Fibroblast of skin of back (primary cell): ENCODE measurements around the gene RIPPLY3. TPM values are rescaled to one million over a fixed set of nuclear protein-coding genes. Genes with fewer than 3 reads are reported as not detected.

Experiments used
- DNase-seq: peaks from one replicate; pipeline ENCODE4 v3.0.0-alpha.2; 2013
- polyA plus RNA-seq, 2 experiments: library from polyadenylated mRNA; unstranded; fragments of 120-200 nt; gene quantifications; one replicate each; pipeline ENCODE4 v1.2.1, GENCODE V29; 2013; ENCODE audit not compliant: insufficient read length in 2 of 2

The RIPPLY3 gene
- 0.20 TPM for polyA plus RNA-seq (2013, experiment 1 of 2; ENCODE audit: insufficient read length)
- 0.07 TPM for polyA plus RNA-seq (2013, experiment 2 of 2; ENCODE audit: insufficient read length)

DNA sequence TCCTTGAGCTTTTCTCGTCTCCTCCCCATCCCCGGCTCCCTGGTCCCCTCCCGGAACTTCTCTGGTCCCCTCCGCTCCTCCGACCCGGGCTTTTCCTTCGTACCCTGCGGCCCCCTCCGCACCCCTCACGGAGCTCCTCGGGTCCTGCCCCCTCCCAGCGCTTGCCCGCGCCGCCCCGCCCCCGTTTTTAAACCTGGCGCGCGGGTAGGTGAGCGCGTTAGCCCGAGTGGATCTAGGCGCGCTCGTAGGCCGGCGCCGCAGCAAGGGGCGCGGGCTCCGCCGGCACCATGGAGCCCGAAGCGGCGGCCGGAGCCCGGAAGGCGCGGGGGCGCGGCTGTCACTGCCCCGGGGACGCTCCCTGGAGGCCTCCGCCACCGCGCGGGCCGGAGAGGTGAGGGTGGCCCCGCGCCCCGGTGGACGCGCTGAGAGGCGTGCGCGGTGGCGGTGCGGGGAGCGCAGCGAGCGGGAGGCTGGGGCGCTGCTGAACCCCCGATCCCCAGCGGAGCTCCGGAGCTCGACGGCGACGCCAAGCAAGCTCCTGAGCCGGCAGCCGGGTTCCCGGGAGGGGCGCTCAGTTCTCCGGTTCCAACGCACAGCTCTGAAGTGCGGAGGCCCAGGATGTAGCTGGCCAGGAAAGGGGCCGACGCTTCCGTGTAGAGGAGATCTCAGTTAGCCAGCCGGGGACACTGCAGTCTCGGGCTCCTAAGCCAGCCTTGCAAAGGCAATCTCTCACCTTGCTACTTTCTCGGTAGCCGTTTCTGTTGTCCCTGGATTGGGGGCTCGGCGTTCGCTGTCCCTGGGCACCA is at the start of gene RIPPLY3:
RIPPLY3 (plus strand) TSS at position 217 of the 806 bp plus-strand sequence; CDS start at position 288, 71 bp downstream.
- DNase-seq: peak; percentile 38

DNA sequence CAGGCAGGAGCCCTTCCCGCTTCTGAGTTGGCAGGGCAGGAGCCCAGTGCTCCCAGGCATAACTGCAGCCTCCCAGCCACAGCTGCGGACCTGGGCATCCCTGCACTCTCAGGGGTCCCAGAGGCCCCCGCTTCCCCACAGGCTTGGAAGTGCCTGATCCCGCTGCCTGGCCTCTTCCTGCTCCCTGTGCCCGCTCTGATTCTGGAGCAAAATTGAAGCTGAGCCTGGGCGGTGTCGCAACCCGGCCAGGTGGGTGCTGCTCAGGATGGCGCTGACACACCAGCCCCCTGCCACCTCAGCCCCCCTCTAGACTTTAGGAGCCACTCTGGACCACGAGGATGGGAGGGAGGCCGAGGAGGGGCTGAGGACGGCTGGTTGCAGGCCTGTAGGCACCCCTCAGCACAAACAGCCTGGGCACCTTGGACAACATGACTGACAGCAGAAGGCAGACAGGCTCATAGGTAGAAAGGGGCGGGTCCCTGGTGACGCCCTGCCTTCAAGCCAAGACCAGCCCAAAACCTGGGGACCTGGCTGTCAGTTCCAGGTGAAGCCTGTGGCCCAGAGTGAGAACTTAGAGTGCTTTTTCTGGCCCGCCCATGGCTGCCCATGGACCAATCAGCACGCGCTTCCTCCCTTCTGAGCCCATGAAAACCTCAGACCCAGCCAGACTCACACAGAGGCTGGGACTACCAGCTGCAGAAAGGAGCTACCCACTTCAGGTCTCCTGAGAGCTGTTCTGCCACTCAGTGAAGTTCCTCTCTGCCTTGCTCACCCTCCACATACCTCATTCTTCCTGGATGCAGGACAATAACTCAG is 47.3 kb upstream of the RIPPLY3 start:
- DNase-seq: no peak

DNA sequence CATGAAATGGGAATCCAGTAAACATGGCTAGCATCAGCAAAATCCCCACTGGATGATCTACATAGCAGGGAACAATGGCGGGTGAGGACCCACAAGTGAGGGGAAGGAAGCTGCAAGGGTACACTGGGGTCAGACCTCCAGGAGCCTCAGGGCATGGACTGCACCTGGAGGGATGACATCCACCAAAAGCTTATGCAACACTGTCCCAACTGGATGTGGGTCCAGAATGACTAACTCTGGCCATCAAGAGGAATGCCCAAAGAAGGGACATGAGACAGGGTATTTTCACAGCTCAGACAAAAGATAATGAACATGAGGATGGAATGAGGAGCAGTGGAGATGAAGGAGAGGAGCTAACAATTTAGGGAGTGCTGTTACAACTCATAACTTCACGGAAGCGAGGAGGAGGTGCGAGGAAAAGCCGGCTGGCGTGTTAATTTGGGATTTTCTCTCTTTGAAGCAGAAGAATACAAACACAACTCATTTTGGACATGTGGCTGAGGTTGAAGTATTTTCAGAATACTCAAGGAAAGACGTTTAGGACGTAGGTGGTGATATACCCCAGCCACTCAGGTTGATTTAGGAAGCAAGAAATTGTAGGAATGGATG is 45.7 kb upstream of the RIPPLY3 start:
- DNase-seq: no peak

DNA sequence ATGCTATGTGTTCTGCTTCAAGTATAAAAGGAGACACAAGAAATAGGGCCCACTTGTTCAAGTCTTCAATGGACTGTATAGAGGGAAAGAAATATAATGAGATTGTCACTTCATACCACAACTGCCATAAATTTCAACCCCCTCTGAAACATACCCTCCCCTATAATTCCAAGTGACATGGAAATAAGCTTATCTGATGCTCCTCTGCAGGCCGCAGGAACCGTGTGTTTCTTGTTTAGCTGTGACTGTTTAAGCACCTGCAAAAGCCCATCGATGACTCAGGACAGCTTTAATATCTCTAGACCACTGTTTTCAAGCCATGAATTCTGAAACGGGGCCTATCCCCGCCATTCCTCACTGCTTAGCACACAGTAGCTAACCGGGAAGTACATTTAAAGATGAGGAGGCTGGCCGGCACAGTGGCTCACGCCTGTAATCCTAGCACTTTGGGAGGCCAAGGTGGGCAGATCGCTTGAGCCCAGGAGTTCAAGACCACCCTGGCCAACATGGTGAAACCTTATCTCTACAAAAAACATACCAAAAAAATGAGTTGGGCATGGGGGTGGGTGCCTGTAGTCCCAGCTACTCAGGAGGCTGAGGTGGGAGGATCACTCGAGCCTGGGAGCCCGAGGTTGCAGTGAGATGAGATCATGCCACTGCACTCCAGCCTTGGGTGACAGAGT is 44.3 kb upstream of the RIPPLY3 start:
- DNase-seq: no peak

GRCh38 chr21:36964398-36964797 is 42.1 kb upstream of the RIPPLY3 start:
- no peak for DNase-seq

- no peak for DNase-seq
Measured at GRCh38 chr21:36964827-36965719, 41.4 kb upstream of the RIPPLY3 start.

DNA sequence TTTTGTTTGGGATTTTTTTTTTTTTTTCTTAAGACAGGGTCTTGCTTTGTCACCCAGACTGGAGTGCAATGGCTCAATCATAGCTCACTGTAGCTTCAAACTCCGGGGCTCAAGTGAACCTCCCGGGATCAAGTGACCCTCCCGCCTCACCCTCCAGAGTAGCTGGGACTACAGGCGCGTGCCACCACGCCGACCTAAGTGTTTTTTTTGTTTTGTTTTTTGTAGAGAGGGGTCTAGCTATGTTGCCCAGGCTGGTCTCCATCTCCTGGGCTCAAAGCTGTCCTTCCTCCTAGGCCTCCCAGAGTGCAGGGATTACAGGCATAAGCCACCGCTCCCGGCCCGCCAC is 40.8 kb upstream of the RIPPLY3 start:
- no peak for DNase-seq

- peak; percentile 79 for DNase-seq
Measured at GRCh38 chr21:36966066-36966820, 40.3 kb upstream of the RIPPLY3 start, which contains the start of gene HLCS. Gene HLCS (minus strand): TSS chr21:36966669. CDS start chr21:36966638, 31 bp downstream.

DNA sequence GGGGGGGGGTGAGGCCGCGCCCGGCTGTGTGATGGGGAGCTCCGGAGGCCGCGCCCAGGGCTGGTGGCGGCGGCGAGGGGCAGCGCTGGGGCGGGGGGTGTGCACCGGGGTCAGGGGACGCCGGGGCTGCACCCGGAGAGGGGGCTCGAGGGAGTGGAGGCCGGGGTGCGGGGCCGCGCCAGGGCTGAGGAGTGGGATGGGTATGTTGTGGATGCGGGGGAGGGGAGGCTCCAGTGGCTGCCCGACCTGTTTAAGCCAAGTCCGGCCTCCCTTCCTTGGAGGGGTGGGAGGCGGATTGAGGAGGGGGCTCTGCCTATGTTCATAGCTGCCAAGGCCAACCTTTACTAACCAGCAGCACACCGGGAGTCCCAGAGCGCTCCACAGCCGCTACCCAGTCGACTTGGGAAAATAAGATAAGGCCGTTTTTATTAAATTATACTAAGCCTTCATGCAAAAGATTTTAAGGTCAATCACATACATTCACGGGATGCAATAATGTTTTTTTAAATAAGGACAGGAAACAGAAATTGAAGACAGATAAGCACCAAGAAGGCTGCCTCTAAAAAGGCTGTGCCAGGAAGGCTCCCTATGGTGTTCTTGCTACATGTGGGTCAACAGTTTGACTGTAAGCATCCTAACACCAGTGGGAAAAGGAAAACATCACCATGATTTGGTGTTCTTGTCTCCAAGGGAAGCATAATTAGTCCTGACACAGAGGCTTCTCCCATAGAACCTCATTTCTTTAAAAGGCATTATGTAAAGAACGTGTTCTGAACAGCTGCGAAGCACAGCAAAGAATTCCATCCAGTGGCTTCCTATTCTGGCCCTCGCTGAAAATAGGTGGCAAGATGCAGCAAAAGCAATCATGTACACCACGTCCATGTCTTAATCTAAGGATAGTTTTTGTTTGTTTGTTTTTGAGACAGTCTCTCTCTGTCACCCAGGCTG is 39.4 kb upstream of the RIPPLY3 start:
- DNase-seq: no peak

DNA sequence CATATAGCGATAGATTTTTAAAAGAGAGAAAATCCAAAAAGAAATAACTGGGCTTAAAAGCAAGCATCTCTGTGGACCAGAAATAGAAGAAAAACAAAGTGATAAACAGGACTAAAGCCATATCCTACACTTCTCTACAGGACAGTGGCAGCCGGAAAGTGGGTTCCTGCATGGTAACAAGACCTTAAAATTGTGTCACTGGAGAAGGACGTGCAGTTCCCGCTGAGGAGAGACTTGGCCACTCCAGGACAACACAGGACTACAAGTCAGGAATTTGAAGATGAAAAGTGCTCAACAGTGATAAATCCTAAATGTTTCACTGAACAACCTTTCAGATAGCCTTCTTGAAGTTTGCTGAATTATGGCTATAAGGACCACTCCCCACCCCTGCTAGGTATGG is 38.1 kb upstream of the RIPPLY3 start:
- no peak for DNase-seq

DNA sequence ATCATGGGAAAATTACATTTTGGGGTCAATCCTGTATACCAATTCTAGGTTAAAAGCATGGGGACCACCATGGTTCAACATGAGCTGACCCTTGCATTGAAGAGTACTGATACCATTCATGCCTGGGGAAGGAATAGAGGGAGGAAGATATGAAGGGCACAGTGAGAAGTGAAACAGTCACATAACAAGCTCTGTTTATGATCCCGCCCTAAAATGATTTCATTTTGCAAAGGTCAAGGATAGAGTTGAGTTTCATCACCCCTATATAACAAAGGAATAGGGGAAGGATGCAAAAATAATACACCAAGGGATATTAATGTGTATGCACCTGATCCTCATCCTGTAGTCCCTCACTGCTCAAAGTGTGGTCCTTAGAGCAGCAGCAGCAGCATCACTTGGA is 37.5 kb upstream of the RIPPLY3 start:
- DNase-seq: no peak

- no peak for DNase-seq
Measured at GRCh38 chr21:36973986-36974850, 32.3 kb upstream of the RIPPLY3 start.

DNA sequence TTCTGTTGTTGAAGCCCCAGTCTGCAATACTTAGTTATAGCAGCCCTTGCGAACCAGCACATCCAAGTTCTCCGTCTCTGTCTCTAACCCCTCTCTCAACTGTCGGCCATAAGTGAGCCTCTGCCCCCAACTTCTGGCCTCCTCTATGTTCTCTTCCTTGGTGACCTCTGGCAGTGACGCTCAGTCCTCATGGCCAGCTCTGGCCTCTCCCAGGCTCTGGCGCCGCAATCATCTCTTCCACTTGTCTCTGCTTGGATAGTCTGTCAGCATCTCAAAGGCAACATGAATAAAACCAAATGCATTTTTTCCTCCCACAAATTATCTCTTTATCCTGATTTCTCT is 31.7 kb upstream of the RIPPLY3 start:
- no peak for DNase-seq

DNA sequence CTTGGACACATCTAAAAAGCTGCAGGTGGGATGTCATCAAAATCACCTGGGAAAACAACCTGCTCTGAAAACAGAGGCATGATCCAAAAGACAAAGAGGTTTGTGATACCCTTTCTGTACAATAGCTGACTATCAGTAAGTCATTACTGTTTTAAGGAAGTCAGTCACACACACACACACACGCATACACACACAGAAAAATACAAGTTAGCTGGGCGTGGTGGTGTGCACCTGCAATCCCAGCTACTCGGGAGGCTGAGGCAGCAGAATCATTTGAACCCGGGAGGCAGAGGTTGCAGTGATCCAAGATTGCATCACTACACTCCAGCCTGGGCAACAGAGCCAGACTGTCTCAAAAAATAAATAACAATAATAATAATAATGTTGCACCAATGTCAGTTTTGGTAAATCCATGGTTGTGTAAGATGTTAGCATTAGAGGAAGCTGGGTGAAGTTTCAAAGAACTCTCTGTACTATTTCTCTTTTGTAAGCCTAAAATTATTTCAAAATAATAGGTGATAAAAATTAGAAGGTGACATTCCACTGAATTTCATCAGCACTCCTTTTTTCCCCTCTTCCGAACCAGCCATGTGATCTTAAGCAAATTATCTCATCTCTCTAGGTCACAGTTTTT is 30.2 kb upstream of the RIPPLY3 start:
- no peak for DNase-seq

DNA sequence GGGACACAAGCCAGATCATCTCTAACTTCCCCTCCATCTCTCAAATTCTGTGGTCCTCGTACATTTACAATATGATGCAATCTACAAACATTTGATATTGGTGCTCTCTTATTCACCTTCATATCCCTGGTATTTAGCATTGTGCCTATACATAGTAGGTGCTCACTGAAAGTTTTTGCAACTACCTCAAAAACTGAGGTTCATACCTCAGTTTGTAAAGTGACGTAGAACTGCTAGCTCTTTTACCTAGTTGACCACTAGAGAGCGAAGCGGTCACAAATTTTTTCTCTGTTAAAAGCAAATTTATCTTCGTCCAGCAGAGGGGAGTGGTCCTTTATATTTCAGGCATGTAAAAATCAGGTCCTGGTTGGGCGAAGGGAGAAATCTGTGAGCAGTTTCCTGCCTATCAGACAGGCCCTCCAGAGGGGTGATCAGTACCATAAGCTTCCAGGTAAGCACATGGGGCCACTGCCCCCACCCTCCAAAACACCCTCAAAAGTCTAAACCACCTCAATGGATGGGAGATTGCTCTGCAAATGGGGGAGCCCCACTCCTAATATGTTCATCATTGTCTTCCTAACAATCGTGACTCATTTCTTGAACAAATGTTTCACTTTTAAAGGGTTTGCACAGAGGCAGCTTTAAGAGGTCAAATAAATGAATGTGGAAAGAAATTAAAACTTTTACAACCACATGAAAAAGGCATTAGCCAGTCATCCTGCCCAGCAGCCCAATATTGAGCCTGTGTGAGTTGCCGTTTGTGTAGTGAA is 29.4 kb upstream of the RIPPLY3 start:
- peak; percentile 81 for DNase-seq

GRCh38 chr21:36980280-36981048 is 26.0 kb upstream of the RIPPLY3 start:
- peak; percentile 40 for DNase-seq

DNA sequence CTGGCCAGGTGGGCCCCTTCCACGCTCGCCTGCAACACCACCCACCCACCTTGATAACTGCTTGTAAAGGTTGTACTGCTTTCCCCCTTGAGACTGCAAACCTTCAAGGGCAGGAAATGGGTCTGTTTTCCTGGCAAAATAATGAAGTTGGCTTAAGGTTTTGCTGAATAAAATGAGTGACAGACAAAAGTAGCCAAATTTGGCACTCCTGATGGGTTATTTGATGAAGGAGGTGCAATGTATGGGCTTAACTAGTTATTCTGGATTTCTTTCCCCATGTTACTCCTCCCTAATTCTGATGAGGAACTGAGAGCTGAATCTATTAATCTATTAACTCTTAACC is 25.5 kb upstream of the RIPPLY3 start:
- DNase-seq: no peak
